Raji (cell line): ENCODE data around the gene CES5A.

Source experiments
- POLR2A ChIP-seq: IDR thresholded peaks from 2 replicates; pipeline ENCODE4 v1.6.1; 2011; ENCODE audit warnings: low read depth, low read length, control low read depth; ENCODE audit not compliant: insufficient read depth

The CES5A gene

DNA sequence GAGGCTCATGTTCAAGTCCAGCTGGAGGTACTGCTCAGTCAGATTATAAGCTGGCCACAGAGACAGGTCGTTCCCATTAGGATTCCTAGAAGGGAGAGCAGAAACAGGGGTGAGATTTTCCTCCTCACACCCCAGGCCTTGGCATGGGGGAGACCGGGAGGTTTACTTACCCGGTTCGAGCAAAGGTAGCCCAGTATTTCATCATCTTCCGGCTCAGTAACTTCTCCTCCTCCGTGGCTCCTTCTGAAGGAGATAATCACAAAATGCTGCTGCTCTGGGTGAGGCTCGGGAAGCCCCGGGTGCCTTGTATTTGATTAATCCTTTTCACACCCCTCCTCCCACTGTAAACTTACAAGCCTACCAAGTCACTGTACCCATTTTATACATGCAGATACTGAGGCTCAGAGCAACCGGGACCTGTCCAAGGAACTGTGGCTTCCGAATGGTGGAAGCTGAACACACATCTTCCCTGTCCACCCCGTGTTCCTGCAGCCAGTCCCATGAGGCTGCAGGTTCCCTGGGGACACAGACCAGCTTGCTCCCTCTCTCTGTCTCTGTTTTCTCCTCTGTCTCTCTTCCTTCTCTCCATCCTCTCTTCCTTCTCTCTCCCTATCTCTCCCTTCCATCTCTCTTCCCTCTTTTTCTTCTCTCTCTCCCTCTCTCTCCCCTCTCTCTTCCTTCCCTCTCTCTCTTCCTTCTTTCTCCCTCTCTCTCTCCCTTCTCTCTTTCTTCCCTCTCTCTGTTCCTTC, 28.4 kb downstream of the CES5A start:
- TF ChIP-seq POLR2A, result no peak

GRCh38 chr16:55843105-55843395, 32.1 kb downstream of the CES5A start:
- TF ChIP-seq POLR2A, result no peak

GRCh38 chr16:55842369-55843104, 32.6 kb downstream of the CES5A start:
- TF ChIP-seq POLR2A, result no peak

DNA sequence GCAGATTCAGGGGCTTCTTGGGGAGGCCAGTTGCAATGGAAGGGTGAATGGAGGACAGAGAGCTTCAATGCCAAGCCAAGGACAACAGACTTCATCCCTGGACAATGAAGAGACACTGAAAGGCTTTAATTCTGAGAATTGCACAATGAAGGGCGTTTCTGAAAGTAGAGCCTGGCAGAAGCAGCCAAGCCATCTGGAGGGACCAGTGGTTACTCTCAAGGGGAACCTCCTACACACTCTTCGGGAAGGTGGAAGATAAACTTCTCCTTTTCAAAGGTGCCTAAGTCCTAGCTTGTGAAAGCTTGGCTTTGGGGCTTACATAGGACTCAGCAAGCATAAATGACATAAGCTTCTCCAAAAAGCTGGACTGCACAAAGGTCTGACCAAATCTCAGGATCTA, 36.1 kb downstream of the CES5A start:
- TF ChIP-seq POLR2A, result no peak

DNA sequence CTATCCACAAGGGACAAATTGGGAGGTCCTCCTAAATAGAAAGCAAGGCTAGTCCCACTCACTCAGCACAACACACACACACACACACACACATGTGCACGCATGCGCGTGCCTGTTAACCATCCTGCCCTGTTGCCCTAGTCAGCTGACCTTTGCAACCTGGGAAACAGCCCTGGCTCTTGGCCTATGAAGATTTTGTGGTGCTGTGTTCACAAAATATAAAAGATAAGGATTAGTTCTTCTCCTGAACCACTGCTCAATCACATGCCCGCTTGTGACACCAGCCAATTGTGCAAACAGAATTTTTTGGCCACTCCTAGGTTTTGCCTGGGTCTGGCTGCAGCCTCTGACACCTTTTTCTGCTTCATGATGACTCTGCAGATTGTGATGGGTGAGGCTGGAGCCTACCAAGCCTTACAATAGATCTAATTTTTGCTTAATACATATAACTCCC, 39.0 kb downstream of the CES5A start:
- TF ChIP-seq POLR2A, result no peak

GRCh38 chr16:55835581-55835980, 39.6 kb downstream of the CES5A start:
- TF ChIP-seq POLR2A, result no peak

DNA sequence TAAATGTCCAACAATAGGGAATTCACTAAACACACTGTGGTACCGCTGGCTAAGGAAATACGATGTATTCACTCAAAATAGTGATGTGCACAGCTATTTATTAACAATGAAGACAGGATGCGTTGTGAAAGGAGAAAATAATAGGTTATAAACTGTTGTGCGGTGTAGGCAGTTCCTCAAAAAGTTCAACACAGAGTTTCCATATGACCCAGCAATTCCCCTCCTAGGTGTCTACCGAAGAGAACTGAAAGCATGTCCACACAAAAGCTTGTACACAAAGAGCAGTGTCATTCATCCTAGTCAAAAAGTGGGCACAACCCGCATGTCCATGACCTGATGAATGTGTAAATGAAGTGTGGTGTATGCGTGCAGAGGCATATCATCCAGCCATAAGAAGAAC, 41.1 kb downstream of the CES5A start:
- TF ChIP-seq POLR2A, result no peak

DNA sequence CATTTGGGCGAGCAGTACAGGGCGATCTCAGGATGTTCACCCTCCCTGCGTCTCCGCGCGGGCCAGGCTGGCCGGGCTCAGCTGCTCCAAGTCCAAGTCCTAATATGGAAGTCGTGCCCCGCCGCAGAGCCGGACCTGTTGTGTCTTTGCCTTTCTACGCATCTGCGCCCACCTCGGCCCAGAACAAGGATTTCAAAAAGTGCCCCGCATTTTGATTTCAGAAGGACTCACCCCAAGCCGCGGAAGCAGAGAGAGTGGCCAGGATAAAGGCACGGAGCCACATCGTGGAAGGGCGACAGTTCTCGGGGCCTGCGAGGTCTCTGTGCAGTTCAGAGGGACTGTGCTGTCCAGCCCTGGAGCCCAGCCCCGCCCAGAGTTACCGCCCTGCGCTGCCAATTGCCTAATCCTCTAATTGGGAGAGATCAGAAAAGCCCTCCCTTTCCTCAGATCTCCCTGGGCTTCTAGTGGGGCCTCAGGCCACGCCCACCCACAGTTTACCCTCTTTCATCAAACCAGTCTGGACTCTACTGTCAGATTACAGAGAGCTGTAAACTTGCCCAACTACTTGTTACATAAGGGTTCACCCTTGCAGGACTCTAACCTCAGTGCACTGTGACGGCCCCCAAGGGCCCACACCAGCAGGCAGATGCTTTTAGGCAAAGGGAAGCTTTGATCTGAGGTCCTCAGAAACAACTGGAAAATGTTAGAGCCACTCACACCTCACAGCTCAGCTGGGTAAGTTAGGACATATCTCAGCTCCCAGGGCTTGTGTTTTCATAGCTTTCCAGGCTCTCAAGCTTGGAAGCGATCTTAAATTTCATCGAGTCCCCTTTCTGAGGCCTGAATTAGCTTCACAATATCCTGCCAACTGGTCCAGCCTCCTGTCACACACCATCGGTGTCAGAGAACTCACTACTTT, 42.1 kb downstream of the CES5A start, which contains the start of gene CES1:
Gene CES1, minus strand, starts transcription at position 324 of the 919 bp plus-strand sequence. Its CDS starts 41 bp downstream, at position 283.
- no peak for TF ChIP-seq POLR2A

DNA sequence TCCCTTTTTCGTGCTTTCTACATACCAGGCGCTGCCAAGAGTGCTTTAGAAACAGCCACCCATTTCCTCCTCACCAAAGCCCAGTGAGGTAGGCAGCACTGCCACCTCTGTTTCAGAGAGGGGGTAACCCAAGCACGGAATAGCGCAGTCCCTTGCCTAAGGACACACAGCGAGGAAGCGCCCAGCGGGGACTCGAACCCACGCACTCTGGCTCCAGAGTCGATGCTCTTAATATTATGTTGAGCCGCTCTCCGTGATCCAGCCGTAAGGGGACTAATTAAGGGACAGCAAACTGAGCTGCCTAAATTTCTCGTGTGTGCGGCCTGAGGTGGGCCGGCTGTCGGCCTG, 42.8 kb downstream of the CES5A start:
- no peak for TF ChIP-seq POLR2A

GRCh38 chr16:55830658-55831294, 44.4 kb downstream of the CES5A start:
- no peak for TF ChIP-seq POLR2A

GRCh38 chr16:55828680-55829079, 46.5 kb downstream of the CES5A start:
- no peak for TF ChIP-seq POLR2A

DNA sequence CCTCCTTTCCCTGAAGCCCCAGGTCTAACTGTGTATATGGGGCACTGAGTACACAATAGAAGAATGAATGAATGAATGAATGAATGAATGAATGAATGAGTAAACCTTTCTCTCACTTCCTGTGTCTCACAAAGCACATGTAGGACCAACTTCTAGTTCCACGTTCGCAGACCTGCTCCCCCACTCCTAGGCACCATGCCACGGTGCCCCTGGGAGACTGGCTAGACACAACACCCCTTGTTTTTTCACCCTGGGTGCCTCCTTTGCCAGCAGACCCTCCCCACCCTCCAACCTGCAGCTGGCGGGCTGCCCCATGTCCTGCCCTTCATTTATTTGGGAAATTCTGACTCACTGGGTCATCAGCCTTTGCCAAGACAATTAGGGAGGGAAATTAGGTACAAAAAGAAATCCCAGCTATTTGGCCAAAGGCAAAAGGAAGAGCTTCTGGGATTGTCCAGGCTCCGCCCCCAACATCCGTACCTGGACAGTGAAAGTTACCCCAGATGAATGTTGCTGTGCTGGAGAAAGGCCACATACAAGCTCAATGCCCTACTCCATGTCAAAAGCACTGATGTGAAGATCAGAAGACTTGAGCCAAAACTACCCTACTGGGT, 50.0 kb downstream of the CES5A start:
- no peak for TF ChIP-seq POLR2A

GRCh38 chr16:55824473-55825000, 50.6 kb downstream of the CES5A start:
- TF ChIP-seq POLR2A, result no peak

DNA sequence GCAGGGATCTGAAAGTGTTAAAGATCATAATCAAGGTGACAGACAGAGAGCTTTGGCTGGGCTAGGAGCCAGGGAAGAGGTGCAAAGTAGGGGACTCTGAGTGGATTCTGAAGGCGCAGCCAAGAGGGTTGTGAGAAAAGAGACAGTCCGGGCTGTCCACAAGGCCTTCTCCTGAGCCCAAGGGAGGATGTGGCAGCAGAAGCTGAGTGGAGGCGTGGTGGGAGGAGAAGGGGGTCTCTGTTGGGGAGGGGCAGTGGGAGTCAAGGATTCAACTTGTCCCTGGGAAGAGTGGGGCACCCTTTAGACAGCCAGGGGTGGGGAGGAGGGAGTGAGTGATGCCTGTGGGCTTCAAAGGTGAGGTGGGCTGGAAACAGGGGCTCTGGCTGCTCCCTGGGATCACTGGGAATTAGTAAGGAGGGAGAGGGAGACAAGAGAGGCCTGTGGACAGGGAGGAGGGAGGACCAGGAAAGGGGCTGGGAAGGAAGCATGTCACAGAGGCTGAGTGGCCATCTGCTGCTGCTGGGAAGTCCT, 52.8 kb downstream of the CES5A start:
- no peak for TF ChIP-seq POLR2A

DNA sequence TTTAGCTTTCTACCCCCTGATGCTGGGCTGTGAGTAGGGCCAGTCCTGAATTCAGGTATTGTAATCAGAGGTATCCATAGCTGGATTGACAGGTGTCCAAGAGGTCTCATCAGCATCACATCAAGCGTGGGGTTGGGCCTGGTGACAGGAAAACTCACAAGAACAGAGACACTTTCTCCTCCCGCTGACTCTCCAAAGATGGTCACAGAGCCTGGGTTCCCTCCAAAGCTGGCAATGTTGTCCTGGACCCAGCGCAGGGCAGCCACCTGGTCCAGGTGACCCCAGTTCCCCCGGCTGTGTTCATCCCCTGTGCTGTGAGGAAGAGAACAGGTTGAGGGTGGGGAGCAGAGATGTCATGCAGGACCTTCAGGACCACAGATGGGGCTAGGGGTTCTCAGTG, 54.0 kb downstream of the CES5A start:
- TF ChIP-seq POLR2A, result no peak

GRCh38 chr16:55820615-55821014, 54.6 kb downstream of the CES5A start:
- no peak for TF ChIP-seq POLR2A
